ENCODE data around the gene NFATC2. TPM values are rescaled to one million over a fixed set of nuclear protein-coding genes. Genes with fewer than 3 reads are reported as not detected.

The NFATC2 gene
- total and polyA plus RNA-seq, 2 experiments from 2014 or later = 0.52 to 0.59 TPM

DNA sequence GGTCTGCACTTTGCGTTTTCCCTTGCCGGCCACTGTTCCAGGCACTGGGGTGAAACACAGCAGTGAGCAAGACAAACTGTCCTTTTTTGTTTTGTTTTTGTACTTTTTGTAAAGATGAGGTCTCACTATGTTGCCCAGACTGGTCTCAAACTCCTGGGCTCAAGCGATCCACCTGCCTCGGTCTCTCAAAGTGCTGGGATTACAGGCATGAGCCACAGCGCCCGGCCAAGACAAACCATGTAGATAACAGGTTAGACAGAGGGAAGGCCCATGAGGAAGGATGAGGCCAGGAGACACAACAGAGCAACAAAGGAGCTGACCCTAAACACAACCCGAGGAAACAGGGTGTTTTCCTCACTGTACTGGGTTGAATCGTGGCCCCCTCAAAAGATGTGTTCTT, 165.4 kb downstream of the NFATC2 start:
- no peak for ATAC-seq
- H3K27me3 Mint-ChIP-seq (ENCODE audit: insufficient read depth, low read depth, poor library complexity) = peaks cover 10% of the 10 kb centered on the region

More for the DNA sequence above, 165.4 kb downstream of the NFATC2 start:
- Histone ChIP-seq H3K4me2 (no peak overlapping the region), H3K4me3 (no peak overlapping the region), H3K4me1 (ENCODE audit: insufficient read depth) (no peaks in the 10 kb centered on the region), H3K27me3 (ENCODE audit: insufficient read depth) (no peaks in the 10 kb centered on the region), H3K27ac (ENCODE audit: low read depth) (no peak overlapping the region), H4K20me1 (replicated peaks; ENCODE audit: insufficient read depth) (no peaks in the 10 kb centered on the region), H3K9me2 (ENCODE audit: insufficient read depth) (no peaks in the 10 kb centered on the region), H2AFZ (no peak overlapping the region), H3K79me2 (replicated peaks; ENCODE audit: insufficient read depth) (no peaks in the 10 kb centered on the region), H3F3A (replicated peaks; ENCODE audit: low read depth) (no peaks in the 10 kb centered on the region), H3K36me3 (ENCODE audit: insufficient read depth) (no peaks in the 10 kb centered on the region)
- DNase-seq (ENCODE audit: low spot score) = no peak
- Mint-ChIP-seq H3K9me3 (no peaks in the 10 kb centered on the region), H3K4me3 (no peak overlapping the region), H3K27ac (no peak overlapping the region), H3K4me1 (peaks cover 19% of the 10 kb centered on the region), H3K36me3 (ENCODE audit: low read depth) (no peaks in the 10 kb centered on the region)
- TF ChIP-seq CREB1 (CRISPR knock-in tag; IDR thresholded peaks at IDR 0.05; ENCODE audit: low read depth) (no peak), ZNF331 (CRISPR knock-in tag; IDR thresholded peaks at IDR 0.05; ENCODE audit: low read depth) (no peak), ZNF114 (CRISPR knock-in tag; IDR thresholded peaks at IDR 0.05) (no peak), POLR2AphosphoS5 (IDR thresholded peaks at IDR 0.05; ENCODE audit: low read depth) (no peak), STAT1 (IDR thresholded peaks at IDR 0.05; ENCODE audit: unreplicated experiment) (no peak), EZH2phosphoT487 (IDR thresholded peaks at IDR 0.05; ENCODE audit: unreplicated experiment) (no peak), EZH2 (IDR thresholded peaks at IDR 0.05; ENCODE audit: low read depth, unreplicated experiment) (no peak), NANOG (IDR thresholded peaks at IDR 0.05; ENCODE audit: borderline replicate concordance) (no peak), JUNB (IDR thresholded peaks at IDR 0.05; ENCODE audit: unreplicated experiment) (no peak)
- TF ChIP-seq, protein P1, sequence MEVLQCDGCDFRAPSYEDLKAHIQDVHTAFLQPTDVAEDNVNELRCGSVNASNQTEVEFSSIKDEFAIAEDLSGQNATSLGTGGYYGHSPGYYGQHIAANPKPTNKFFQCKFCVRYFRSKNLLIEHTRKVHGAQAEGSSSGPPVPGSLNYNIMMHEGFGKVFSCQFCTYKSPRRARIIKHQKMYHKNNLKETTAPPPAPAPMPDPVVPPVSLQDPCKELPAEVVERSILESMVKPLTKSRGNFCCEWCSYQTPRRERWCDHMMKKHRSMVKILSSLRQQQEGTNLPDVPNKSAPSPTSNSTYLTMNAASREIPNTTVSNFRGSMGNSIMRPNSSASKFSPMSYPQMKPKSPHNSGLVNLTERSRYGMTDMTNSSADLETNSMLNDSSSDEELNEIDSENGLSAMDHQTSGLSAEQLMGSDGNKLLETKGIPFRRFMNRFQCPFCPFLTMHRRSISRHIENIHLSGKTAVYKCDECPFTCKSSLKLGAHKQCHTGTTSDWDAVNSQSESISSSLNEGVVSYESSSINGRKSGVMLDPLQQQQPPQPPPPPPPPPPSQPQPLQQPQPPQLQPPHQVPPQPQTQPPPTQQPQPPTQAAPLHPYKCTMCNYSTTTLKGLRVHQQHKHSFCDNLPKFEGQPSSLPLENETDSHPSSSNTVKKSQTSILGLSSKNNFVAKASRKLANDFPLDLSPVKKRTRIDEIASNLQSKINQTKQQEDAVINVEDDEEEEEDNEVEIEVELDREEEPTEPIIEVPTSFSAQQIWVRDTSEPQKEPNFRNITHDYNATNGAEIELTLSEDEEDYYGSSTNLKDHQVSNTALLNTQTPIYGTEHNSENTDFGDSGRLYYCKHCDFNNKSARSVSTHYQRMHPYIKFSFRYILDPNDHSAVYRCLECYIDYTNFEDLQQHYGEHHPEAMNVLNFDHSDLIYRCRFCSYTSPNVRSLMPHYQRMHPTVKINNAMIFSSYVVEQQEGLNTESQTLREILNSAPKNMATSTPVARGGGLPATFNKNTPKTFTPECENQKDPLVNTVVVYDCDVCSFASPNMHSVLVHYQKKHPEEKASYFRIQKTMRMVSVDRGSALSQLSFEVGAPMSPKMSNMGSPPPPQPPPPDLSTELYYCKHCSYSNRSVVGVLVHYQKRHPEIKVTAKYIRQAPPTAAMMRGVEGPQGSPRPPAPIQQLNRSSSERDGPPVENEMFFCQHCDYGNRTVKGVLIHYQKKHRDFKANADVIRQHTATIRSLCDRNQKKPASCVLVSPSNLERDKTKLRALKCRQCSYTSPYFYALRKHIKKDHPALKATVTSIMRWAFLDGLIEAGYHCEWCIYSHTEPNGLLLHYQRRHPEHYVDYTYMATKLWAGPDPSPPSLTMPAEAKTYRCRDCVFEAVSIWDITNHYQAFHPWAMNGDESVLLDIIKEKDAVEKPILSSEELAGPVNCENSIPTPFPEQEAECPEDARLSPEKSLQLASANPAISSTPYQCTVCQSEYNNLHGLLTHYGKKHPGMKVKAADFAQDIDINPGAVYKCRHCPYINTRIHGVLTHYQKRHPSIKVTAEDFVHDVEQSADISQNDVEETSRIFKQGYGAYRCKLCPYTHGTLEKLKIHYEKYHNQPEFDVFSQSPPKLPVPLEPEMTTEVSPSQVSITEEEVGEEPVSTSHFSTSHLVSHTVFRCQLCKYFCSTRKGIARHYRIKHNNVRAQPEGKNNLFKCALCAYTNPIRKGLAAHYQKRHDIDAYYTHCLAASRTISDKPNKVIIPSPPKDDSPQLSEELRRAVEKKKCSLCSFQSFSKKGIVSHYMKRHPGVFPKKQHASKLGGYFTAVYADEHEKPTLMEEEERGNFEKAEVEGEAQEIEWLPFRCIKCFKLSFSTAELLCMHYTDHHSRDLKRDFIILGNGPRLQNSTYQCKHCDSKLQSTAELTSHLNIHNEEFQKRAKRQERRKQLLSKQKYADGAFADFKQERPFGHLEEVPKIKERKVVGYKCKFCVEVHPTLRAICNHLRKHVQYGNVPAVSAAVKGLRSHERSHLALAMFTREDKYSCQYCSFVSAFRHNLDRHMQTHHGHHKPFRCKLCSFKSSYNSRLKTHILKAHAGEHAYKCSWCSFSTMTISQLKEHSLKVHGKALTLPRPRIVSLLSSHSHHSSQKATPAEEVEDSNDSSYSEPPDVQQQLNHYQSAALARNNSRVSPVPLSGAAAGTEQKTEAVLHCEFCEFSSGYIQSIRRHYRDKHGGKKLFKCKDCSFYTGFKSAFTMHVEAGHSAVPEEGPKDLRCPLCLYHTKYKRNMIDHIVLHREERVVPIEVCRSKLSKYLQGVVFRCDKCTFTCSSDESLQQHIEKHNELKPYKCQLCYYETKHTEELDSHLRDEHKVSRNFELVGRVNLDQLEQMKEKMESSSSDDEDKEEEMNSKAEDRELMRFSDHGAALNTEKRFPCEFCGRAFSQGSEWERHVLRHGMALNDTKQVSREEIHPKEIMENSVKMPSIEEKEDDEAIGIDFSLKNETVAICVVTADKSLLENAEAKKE (CRISPR knock-in tag; IDR thresholded peaks at IDR 0.05) = no peak
- TF ChIP-seq, protein P2, sequence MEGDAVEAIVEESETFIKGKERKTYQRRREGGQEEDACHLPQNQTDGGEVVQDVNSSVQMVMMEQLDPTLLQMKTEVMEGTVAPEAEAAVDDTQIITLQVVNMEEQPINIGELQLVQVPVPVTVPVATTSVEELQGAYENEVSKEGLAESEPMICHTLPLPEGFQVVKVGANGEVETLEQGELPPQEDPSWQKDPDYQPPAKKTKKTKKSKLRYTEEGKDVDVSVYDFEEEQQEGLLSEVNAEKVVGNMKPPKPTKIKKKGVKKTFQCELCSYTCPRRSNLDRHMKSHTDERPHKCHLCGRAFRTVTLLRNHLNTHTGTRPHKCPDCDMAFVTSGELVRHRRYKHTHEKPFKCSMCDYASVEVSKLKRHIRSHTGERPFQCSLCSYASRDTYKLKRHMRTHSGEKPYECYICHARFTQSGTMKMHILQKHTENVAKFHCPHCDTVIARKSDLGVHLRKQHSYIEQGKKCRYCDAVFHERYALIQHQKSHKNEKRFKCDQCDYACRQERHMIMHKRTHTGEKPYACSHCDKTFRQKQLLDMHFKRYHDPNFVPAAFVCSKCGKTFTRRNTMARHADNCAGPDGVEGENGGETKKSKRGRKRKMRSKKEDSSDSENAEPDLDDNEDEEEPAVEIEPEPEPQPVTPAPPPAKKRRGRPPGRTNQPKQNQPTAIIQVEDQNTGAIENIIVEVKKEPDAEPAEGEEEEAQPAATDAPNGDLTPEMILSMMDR (conservative IDR thresholded peaks at IDR 0.05; ENCODE audit: low read depth in 2 of 2) = no peak
- TF ChIP-seq, protein P3, sequence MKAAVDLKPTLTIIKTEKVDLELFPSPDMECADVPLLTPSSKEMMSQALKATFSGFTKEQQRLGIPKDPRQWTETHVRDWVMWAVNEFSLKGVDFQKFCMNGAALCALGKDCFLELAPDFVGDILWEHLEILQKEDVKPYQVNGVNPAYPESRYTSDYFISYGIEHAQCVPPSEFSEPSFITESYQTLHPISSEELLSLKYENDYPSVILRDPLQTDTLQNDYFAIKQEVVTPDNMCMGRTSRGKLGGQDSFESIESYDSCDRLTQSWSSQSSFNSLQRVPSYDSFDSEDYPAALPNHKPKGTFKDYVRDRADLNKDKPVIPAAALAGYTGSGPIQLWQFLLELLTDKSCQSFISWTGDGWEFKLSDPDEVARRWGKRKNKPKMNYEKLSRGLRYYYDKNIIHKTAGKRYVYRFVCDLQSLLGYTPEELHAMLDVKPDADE (IDR thresholded peaks at IDR 0.05) = no peak
- TF ChIP-seq, protein P4, sequence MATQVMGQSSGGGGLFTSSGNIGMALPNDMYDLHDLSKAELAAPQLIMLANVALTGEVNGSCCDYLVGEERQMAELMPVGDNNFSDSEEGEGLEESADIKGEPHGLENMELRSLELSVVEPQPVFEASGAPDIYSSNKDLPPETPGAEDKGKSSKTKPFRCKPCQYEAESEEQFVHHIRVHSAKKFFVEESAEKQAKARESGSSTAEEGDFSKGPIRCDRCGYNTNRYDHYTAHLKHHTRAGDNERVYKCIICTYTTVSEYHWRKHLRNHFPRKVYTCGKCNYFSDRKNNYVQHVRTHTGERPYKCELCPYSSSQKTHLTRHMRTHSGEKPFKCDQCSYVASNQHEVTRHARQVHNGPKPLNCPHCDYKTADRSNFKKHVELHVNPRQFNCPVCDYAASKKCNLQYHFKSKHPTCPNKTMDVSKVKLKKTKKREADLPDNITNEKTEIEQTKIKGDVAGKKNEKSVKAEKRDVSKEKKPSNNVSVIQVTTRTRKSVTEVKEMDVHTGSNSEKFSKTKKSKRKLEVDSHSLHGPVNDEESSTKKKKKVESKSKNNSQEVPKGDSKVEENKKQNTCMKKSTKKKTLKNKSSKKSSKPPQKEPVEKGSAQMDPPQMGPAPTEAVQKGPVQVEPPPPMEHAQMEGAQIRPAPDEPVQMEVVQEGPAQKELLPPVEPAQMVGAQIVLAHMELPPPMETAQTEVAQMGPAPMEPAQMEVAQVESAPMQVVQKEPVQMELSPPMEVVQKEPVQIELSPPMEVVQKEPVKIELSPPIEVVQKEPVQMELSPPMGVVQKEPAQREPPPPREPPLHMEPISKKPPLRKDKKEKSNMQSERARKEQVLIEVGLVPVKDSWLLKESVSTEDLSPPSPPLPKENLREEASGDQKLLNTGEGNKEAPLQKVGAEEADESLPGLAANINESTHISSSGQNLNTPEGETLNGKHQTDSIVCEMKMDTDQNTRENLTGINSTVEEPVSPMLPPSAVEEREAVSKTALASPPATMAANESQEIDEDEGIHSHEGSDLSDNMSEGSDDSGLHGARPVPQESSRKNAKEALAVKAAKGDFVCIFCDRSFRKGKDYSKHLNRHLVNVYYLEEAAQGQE (IDR thresholded peaks at IDR 0.05; ENCODE audit: unreplicated experiment) = no peak
